Psoas muscle (tissue), 7 donors: ENCODE measurements around the gene RMDN3. TPM values are rescaled to one million over a fixed set of nuclear protein-coding genes. Genes with fewer than 3 reads are reported as not detected.

Experiments
- polyA plus RNA-seq, 3 donors: library from polyadenylated mRNA; stranded (reverse); fragments of 200-250 nt; gene quantifications; one replicate each; pipeline ENCODE4 v1.2.3, GENCODE V29; 2013
- total RNA-seq, 4 donors: library from RNA; stranded (reverse); fragmentation: NEBNext Ultra II Directional in 2 of 4; extraction: Animal tissue kit (Norgen Biotek cat#: 25700) in 2 of 4; gene quantifications; one replicate each; pipeline versions ENCODE4 v1.2.1 to v1.2.4, GENCODE V29; 2021 to 2023
- donor health status: healthy with polysubstance abuse.
- donor health status: DM: no; HTN: no; CAD: no; lungs with moderate emphysema.
- donor health status: Bipolar disorder and iron deficiency.
- donor health status: healthy.
- donor health status: DM: no; HTN: no; CAD: no.
- donor health status: DM: no; HTN: no; CAD: no.
- donor health status: DM: yes; HTN: yes; CAD: no.

The RMDN3 gene
- total and polyA plus RNA-seq, 7 donors: 11.1 to 30.9 (median 19.1) TPM

Other genes with a start within 250 kb of the RMDN3 start
- gene CCDC32, start 190.2 kb downstream of the RMDN3 start, total RNA-seq: 10 to 100 TPM in 3 of 4 donors, 1 to 10 TPM in 1; 9.3 to 23.6 (median 19.8) TPM
- gene CCDC32, start 190.2 kb downstream of the RMDN3 start, polyA plus RNA-seq: 10 to 100 TPM; 24.8 to 54.9 (median 38.5) TPM
- gene RPUSD2, start 186.0 kb downstream of the RMDN3 start, total RNA-seq: 10 to 100 TPM in 3 of 4 donors, 1 to 10 TPM in 1; 8.7 to 12.5 (median 11.0) TPM
- gene RPUSD2, start 186.0 kb downstream of the RMDN3 start, polyA plus RNA-seq: 10 to 100 TPM in 2 of 3 donors, 1 to 10 TPM in 1; 9.4 to 10.9 (median 10.3) TPM
- gene KNL1, start 161.0 kb downstream of the RMDN3 start, total RNA-seq: under 1 TPM in 3 of 4 donors, not detected in 1; 0.04 to 0.50 (median 0.49) TPM
- gene KNL1, start 161.0 kb downstream of the RMDN3 start, polyA plus RNA-seq: under 1 TPM in 2 of 3 donors, not detected in 1; 0.03 to 0.18 TPM
- gene RAD51, start 60.1 kb downstream of the RMDN3 start, total RNA-seq: 1 to 10 TPM in 1 of 4 donors, under 1 TPM in 3; 0.41 to 1.5 (median 0.56) TPM
- under 1 TPM; 0.29 to 0.93 (median 0.90) TPM for gene RAD51, start 60.1 kb downstream of the RMDN3 start, polyA plus RNA-seq
- 1 to 10 TPM; 1.5 to 4.9 (median 2.9) TPM for gene GCHFR, start 8.8 kb upstream of the RMDN3 start, total RNA-seq
- 1 to 10 TPM; 4.3 to 6.7 (median 5.0) TPM for gene GCHFR, start 8.8 kb upstream of the RMDN3 start, polyA plus RNA-seq
- not detected for gene C15orf62, start 14.7 kb upstream of the RMDN3 start, total RNA-seq
- under 1 TPM; 0.05 to 0.19 (median 0.07) TPM for gene C15orf62, start 14.7 kb upstream of the RMDN3 start, polyA plus RNA-seq
- 10 to 100 TPM in 2 of 4 donors, 1 to 10 TPM in 2; 9.1 to 12.4 (median 10.8) TPM for gene ZFYVE19, start 51.8 kb upstream of the RMDN3 start, total RNA-seq
- 10 to 100 TPM; 16.9 to 31.5 (median 25.4) TPM for gene ZFYVE19, start 51.8 kb upstream of the RMDN3 start, polyA plus RNA-seq
- gene DNAJC17, start 52.2 kb upstream of the RMDN3 start, total RNA-seq: 10 to 100 TPM in 3 of 4 donors, 1 to 10 TPM in 1; 8.9 to 18.5 (median 13.0) TPM
- 10 to 100 TPM; 16.6 to 32.4 (median 32.0) TPM for gene DNAJC17, start 52.2 kb upstream of the RMDN3 start, polyA plus RNA-seq
- gene PPP1R14D, start 73.5 kb upstream of the RMDN3 start, total RNA-seq: not detected
- gene PPP1R14D, start 73.5 kb upstream of the RMDN3 start, polyA plus RNA-seq: not detected
- under 1 TPM; 0.19 to 0.54 (median 0.24) TPM for gene SPINT1, start 88.8 kb upstream of the RMDN3 start, total RNA-seq
- under 1 TPM; 0.03 to 0.19 (median 0.17) TPM for gene SPINT1, start 88.8 kb upstream of the RMDN3 start, polyA plus RNA-seq
- gene RHOV, start 119.0 kb upstream of the RMDN3 start, total RNA-seq: not detected
- gene RHOV, start 119.0 kb upstream of the RMDN3 start, polyA plus RNA-seq: under 1 TPM in 2 of 3 donors, not detected in 1; 0.10 to 0.23 TPM
- 10 to 100 TPM in 3 of 4 donors, 1 to 10 TPM in 1; 8.1 to 20.5 (median 16.3) TPM for gene VPS18, start 139.2 kb upstream of the RMDN3 start, total RNA-seq
- gene VPS18, start 139.2 kb upstream of the RMDN3 start, polyA plus RNA-seq: 10 to 100 TPM in 2 of 3 donors, 1 to 10 TPM in 1; 8.4 to 16.9 (median 12.3) TPM
- 10 to 100 TPM in 1 of 4 donors, 1 to 10 TPM in 3; 7.2 to 13.1 (median 9.2) TPM for gene DLL4, start 174.1 kb upstream of the RMDN3 start, total RNA-seq
- gene DLL4, start 174.1 kb upstream of the RMDN3 start, polyA plus RNA-seq: 1 to 10 TPM; 4.0 to 6.1 (median 6.0) TPM
- gene CHAC1, start 198.2 kb upstream of the RMDN3 start, total RNA-seq: 100 to 1,000 TPM in 2 of 4 donors, 10 to 100 TPM in 1, 1 to 10 TPM in 1; 3.7 to 243 (median 96.3) TPM
- 100 to 1,000 TPM in 1 of 3 donors, 10 to 100 TPM in 2; 14.0 to 129 (median 49.0) TPM for gene CHAC1, start 198.2 kb upstream of the RMDN3 start, polyA plus RNA-seq